B cell (primary cell): Measurements from ENCODE around the gene CADM1. TPM values are rescaled to one million over a fixed set of nuclear protein-coding genes. Genes with fewer than 3 reads are reported as not detected.

Experiments
- ATAC-seq: fragments of 200-7000 bp; cut with Tn5 transposase; one replicate; pipeline ENCODE4 v1.10.0; 2021; ENCODE audit warnings: low read depth, mild to moderate bottlenecking, moderate number of reproducible peaks, moderate library complexity
- CTCF ChIA-PET: fragments of 350-600 bp; sonication (Branson Sonifier 250); formaldehyde crosslinking; loops from one replicate; lab custom pipeline; 2021; ENCODE audit warnings: antibody characterized with exemption, inconsistent platforms; lab: Charles Lee
- POLR2A ChIA-PET: fragments of 350-600 bp; sonication (Branson Sonifier 250); formaldehyde crosslinking; loops from one replicate; lab custom pipeline; 2021; ENCODE audit warnings: antibody characterized with exemption; lab: Charles Lee
- DNase-seq: peaks from one replicate; pipeline ENCODE4 v3.0.0; 2013
- H2AFZ ChIP-seq: 2 replicates; pipeline ENCODE4 v1.6.1; 2012; ENCODE audit warnings: mild to moderate bottlenecking, low read depth, low read length; ENCODE audit not compliant: insufficient read depth, poor library complexity, severe bottlenecking
- H3K27ac ChIP-seq, 2 donors: 1 replicate in 1 of 2; 2 replicates in 1 of 2; pipeline ENCODE4 v1.5.1; 2012 to 2013; ENCODE audit warnings: low read length in 2 of 2, mild to moderate bottlenecking in 2 of 2, moderate library complexity in 1 of 2
- H3K27me3 ChIP-seq, 4 experiments: fragments of 200-600 bp in 1 of 4; sonication (generic) in 1 of 4; replicated peaks in 1 of 4; 1 replicate in 2 of 4; 2 replicates in 2 of 4; pipeline versions ENCODE4 v1.6.1 to v1.7.0; 2013 to 2016; ENCODE audit warnings: low read length in 3 of 4, mild to moderate bottlenecking in 2 of 4, mixed read lengths in 1 of 4, moderate library complexity in 1 of 4; ENCODE audit not compliant: insufficient read depth in 4 of 4, control insufficient read depth in 3 of 4; ENCODE audit errors: control extremely low read depth in 1 of 4
- H3K36me3 ChIP-seq, 2 experiments: replicated peaks in 1 of 2; 1 replicate in 1 of 2; 2 replicates in 1 of 2; pipeline versions ENCODE4 v1.6.1 to v1.7.1; 2013; ENCODE audit warnings: low read length in 1 of 2; ENCODE audit not compliant: insufficient read depth in 2 of 2, control insufficient read depth in 1 of 2; ENCODE audit errors: control extremely low read depth in 1 of 2, extremely low read depth in 1 of 2
- H3K4me1 ChIP-seq, 2 donors: fragments of 200-600 bp in 1 of 2; sonication (generic) in 1 of 2; 1 replicate in 1 of 2; 2 replicates in 1 of 2; pipeline versions ENCODE4 v1.5.1 to v1.6.1; 2013 to 2017; ENCODE audit warnings: low read length in 2 of 2; ENCODE audit not compliant: control insufficient read depth in 2 of 2, insufficient read depth in 2 of 2
- H3K4me2 ChIP-seq: replicated peaks from 2 replicates; pipeline ENCODE3; 2012; ENCODE audit warnings: mild to moderate bottlenecking, low read depth, low read length; ENCODE audit not compliant: poor library complexity, severe bottlenecking
- H3K4me3 ChIP-seq, 5 experiments: fragments of 200-600 bp in 1 of 5; sonication (generic) in 1 of 5; 1 replicate in 3 of 5; 2 replicates in 2 of 5; pipeline versions ENCODE4 v1.5.1 to v1.7.0; 2011 to 2016; ENCODE audit warnings: low read length in 4 of 5, mild to moderate bottlenecking in 4 of 5, low read depth in 2 of 5, control low read depth in 1 of 5, moderate library complexity in 1 of 5; ENCODE audit not compliant: insufficient read depth in 1 of 5; ENCODE audit errors: control extremely low read depth in 1 of 5, extremely low read depth in 1 of 5
- H3K79me2 ChIP-seq: fragments of 200-600 bp; sonication (generic); one replicate; pipeline ENCODE4 v1.6.0; 2016; ENCODE audit warnings: low read length; ENCODE audit not compliant: control insufficient read depth, insufficient read depth
- H3K9ac ChIP-seq: fragments of 200-600 bp; sonication (generic); 2 replicates; pipeline ENCODE4 v1.6.1; 2017; ENCODE audit warnings: mild to moderate bottlenecking, low read length, moderate library complexity
- H3K9me3 ChIP-seq, 3 donors: one replicate each; pipeline versions ENCODE4 v1.6.1 to v1.7.1; 2013; ENCODE audit warnings: low read length in 2 of 3; ENCODE audit not compliant: control insufficient read depth in 2 of 3, insufficient read depth in 1 of 3; ENCODE audit errors: control extremely low read depth in 1 of 3
- H4K20me1 ChIP-seq: 2 replicates; pipeline ENCODE4 v1.6.0; 2012; ENCODE audit warnings: mild to moderate bottlenecking, low read length; ENCODE audit not compliant: insufficient read depth, control insufficient read depth, poor library complexity, severe bottlenecking
- H3K27ac Mint-ChIP-seq: one replicate; pipeline ENCODE4 v1.8.0; 2021; ENCODE audit warnings: mixed read lengths
- H3K27me3 Mint-ChIP-seq: one replicate; pipeline ENCODE4 v1.8.0; 2021; ENCODE audit warnings: mixed read lengths
- H3K4me1 Mint-ChIP-seq: one replicate; pipeline ENCODE4 v1.8.0; 2021; ENCODE audit warnings: mixed read lengths
- H3K4me3 Mint-ChIP-seq: one replicate; pipeline ENCODE4 v1.8.0; 2021; ENCODE audit warnings: mixed read lengths
- H3K9me3 Mint-ChIP-seq: one replicate; pipeline ENCODE4 v1.8.0; 2022; ENCODE audit warnings: mixed read lengths; ENCODE audit not compliant: insufficient read depth
- CTCF ChIP-seq: fragments of 200-600 bp; IDR thresholded peaks from one replicate; pipeline ENCODE4 v1.8.0; 2022; ENCODE audit warnings: antibody characterized with exemption, mild to moderate bottlenecking
- EZH2 ChIP-seq: IDR thresholded peaks from 2 replicates; pipeline ENCODE4 v1.6.1; 2012; ENCODE audit warnings: borderline replicate concordance, low read depth, mild to moderate bottlenecking, moderate library complexity, low read length; ENCODE audit not compliant: insufficient read depth, poor library complexity, severe bottlenecking
- WGBS: methylation state at CpG from one replicate; pipeline ENCODE4 v1.1.5; 2013; ENCODE audit warnings: missing lambda C conversion rate; ENCODE audit not compliant: insufficient coverage; 5-methylcytosine and 5-hydroxymethylcytosine counted together
- intact Hi-C: fragments of 100-400 bp; cut with micrococcal nuclease; formaldehyde crosslinking; loops from one replicate; pipeline ENCODE4 v1.10.0; 2022
- polyA plus RNA-seq: library from polyadenylated mRNA; depleted of rRNA; stranded (reverse); fragments of >200 nt; gene quantifications from 2 replicates; pipeline ENCODE4 v1.2.3, GENCODE V29; 2012
- total RNA-seq, 2 donors: library from RNA; stranded (reverse); fragments of 120-200 nt in 1 of 2; gene quantifications; 1 replicate in 1 of 2; 2 replicates in 1 of 2; pipeline versions ENCODE4 v1.2.3 to v1.2.4, GENCODE V29; 2013 to 2022

CADM1 gene
- total and polyA plus RNA-seq, 2 donors (not counting 1 experiment from before 2014, with no cell fraction given) = 0.43 to 0.49 TPM

GRCh38 chr11:115496892-115497291 lies 7.3 kb downstream of the CADM1 start:
- no peak overlapping the region for H2AFZ ChIP-seq
- TF ChIP-seq CTCF = no peak
- TF ChIP-seq EZH2 = no peak
- H3K9me3 Mint-ChIP-seq = no peaks in the 10 kb centered on the region
- peaks cover 24% of the 10 kb centered on the region for H3K27me3 Mint-ChIP-seq
- 85% methylated on average over 3 of the region's 3 CpGs for WGBS
- H3K27ac ChIP-seq = no peak overlapping the region
- H3K36me3 ChIP-seq = no peaks in the 10 kb centered on the region
- no peak for ATAC-seq
- H4K20me1 ChIP-seq = no peaks in the 10 kb centered on the region
- H3K4me1 Mint-ChIP-seq = no peaks in the 10 kb centered on the region
- ChIA-PET POLR2A (no interaction called here), CTCF (no interaction called here)
- no peak overlapping the region for H3K9ac ChIP-seq
- H3K4me3 Mint-ChIP-seq = no peak overlapping the region
- no peaks in the 10 kb centered on the region for H3K79me2 ChIP-seq
- peaks cover 0 to under 1% of the 10 kb centered on the region in 2 donors for H3K4me1 ChIP-seq
- no peak overlapping the region for H3K4me3 ChIP-seq
- H3K27me3 ChIP-seq = peaks cover 0 to 23% (median 15%) of the 10 kb centered on the region in 4 experiments
- intact Hi-C loops = no loop called here
- no peak for DNase-seq
- no peak overlapping the region for H3K27ac Mint-ChIP-seq
- peaks cover 0 to 2% (median 0%) of the 10 kb centered on the region in 3 donors for H3K9me3 ChIP-seq
- no peak overlapping the region for H3K4me2 ChIP-seq

GRCh38 chr11:115493905-115494304 lies 10.3 kb downstream of the CADM1 start:
- peaks cover 29% of the 10 kb centered on the region for H3K27me3 Mint-ChIP-seq
- H3K79me2 ChIP-seq = no peaks in the 10 kb centered on the region

More at GRCh38 chr11:115493905-115494304, 10.3 kb downstream of the CADM1 start:
- Histone ChIP-seq H3K4me2 (no peak overlapping the region), H2AFZ (no peak overlapping the region), H3K9ac (no peak overlapping the region), H3K4me3 (no peak overlapping the region), H3K27me3 (no peaks in the 10 kb centered on the region), H3K27ac (no peak overlapping the region), H3K9me3 (no peaks in the 10 kb centered on the region), H4K20me1 (no peaks in the 10 kb centered on the region), H3K4me1 (no peaks in the 10 kb centered on the region), H3K36me3 (no peaks in the 10 kb centered on the region)
- Mint-ChIP-seq H3K4me1 (no peaks in the 10 kb centered on the region), H3K27ac (no peak overlapping the region), H3K4me3 (no peak overlapping the region), H3K9me3 (no peaks in the 10 kb centered on the region)
- POLR2A ChIA-PET = no interaction called here
- CTCF ChIA-PET = no interaction called here
- WGBS = 90% methylated on average over 2 of the region's 2 CpGs
- ATAC-seq (no peak), DNase-seq (no peak)
- intact Hi-C loops = no loop called here
- TF ChIP-seq CTCF = no peak
- TF ChIP-seq EZH2 = no peak
